GM10248 (cell line): ENCODE data around the gene NUP58.
"Not testable (repeated sequence)": the region's sequence is repeated elsewhere in the genome, so short reads cannot be mapped to it uniquely, and the experiment has no call there.

Source experiments
- CTCF ChIA-PET: fragments of 300-600 bp; sonication (Branson Sonifier 250); formaldehyde crosslinking; extraction: SDS; loops from one replicate; lab custom pipeline; 2021; ENCODE audit warnings: antibody characterized with exemption; lab: Yijun Ruan, JAX
- POLR2A ChIA-PET: fragments of 350-650 bp; sonication (Branson Sonifier 250); formaldehyde crosslinking; extraction: SDS; loops from one replicate; lab custom pipeline; 2020; ENCODE audit warnings: antibody characterized with exemption; lab: Yijun Ruan, JAX
- DNase-seq: peaks from one replicate; pipeline ENCODE4 v3.0.0; 2012; ENCODE audit errors: extremely low spot score
- TF ChIP-seq, protein P1 (sequence below): IDR thresholded peaks from 2 replicates; pipeline ENCODE4 v1.5.1; 2012; ENCODE audit warnings: mild to moderate bottlenecking, low read depth; ENCODE audit errors: extremely low read depth, missing control alignments, control extremely low read depth

Gene NUP58

DNA sequence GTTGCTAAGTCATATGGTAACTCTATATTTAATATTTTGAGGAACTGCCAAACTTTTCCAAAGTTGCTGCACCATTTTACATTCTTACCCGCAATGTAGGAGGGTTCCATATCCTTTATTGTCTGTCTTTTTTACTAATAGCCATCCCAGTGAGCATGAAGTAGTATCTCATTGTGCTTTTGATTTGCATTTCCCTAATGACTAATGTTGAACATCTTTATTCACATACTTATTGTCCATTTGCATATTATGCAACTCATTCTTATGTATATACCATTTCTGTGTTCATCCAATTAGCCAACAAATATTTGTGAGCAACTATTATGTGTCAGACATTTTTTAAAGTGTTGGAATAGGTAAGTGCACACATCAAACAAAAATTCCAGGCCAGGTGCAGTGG is 50.0 kb downstream of the NUP58 start:
- TF ChIP-seq, protein P1, sequence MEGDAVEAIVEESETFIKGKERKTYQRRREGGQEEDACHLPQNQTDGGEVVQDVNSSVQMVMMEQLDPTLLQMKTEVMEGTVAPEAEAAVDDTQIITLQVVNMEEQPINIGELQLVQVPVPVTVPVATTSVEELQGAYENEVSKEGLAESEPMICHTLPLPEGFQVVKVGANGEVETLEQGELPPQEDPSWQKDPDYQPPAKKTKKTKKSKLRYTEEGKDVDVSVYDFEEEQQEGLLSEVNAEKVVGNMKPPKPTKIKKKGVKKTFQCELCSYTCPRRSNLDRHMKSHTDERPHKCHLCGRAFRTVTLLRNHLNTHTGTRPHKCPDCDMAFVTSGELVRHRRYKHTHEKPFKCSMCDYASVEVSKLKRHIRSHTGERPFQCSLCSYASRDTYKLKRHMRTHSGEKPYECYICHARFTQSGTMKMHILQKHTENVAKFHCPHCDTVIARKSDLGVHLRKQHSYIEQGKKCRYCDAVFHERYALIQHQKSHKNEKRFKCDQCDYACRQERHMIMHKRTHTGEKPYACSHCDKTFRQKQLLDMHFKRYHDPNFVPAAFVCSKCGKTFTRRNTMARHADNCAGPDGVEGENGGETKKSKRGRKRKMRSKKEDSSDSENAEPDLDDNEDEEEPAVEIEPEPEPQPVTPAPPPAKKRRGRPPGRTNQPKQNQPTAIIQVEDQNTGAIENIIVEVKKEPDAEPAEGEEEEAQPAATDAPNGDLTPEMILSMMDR = no peak
- ChIA-PET CTCF (no interaction called here), POLR2A (no interaction called here)
- DNase-seq = no peak

DNA sequence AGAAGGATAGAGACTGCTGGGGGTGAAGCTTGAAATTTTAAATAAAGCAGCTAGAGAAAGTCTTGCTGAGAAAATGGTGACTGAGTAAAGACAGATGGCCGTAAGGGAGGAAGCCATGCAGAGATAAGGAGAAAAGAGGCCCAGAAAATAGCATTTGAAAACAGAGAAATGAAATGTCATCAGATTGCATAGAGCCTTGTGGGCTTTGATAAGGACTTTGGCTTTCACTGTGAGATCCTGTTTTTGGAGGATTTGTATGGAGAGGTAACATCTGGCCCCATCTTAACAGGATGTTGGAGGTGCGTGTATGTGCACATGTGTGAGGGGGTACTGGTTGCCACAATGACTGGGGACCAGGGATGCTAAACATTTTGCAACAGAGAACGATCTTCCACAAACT is 50.8 kb downstream of the NUP58 start:
- ChIA-PET CTCF (no interaction called here), POLR2A (no interaction called here)
- TF ChIP-seq, protein P1 = no peak
- no peak for DNase-seq

DNA sequence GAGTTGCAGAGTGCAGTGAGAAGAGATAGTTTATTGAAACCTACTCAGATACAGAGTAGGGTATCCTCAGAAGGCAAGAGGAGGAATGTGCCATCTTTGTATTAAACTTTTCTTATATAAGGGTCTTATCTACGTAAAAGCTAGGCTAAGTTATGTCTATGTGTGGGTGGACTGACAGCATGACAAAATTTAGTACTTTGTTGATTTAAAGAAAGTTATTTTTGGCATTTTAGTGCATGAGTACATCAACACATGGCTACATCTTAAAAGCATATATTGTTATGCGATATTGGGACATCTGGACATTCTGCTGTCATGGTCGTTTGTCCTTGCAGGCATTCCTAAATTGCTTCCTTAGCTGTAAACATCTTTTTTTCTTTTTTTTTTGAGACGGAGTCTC is 51.4 kb downstream of the NUP58 start:
- POLR2A ChIA-PET = no interaction called here
- CTCF ChIA-PET = interaction anchor here (0.9 kb wide), 1 partner anchor 23 kb away, joined by 3 read pairs; no protein-coding TSS in a partner anchor
- no peak for DNase-seq
- TF ChIP-seq, protein P1 = no peak

DNA sequence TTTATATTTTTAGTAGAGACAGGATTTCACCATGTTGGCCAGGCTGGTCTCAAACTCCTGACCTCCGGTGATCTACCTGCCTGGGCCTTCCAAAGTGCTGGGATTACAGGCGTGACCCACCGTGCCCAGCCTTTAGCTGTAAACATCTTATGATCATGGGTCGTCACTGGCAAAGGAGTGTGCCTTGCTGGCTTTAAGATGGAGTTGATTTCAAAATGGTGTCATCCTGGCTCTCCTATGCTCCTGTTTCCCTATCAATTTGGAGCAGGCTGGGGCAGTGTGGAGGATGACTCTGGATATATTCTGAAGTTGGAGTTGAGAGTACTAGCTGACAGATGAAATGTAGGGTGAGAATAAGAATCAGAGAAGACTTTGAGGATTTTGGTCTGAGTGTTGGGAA is 51.9 kb downstream of the NUP58 start:
- TF ChIP-seq, protein P1 = no peak
- DNase-seq = no peak
- POLR2A ChIA-PET = no interaction called here
- CTCF ChIA-PET = interaction anchor here (0.9 kb wide), 1 partner anchor 22 kb away, joined by 3 read pairs; no protein-coding TSS in a partner anchor

DNA sequence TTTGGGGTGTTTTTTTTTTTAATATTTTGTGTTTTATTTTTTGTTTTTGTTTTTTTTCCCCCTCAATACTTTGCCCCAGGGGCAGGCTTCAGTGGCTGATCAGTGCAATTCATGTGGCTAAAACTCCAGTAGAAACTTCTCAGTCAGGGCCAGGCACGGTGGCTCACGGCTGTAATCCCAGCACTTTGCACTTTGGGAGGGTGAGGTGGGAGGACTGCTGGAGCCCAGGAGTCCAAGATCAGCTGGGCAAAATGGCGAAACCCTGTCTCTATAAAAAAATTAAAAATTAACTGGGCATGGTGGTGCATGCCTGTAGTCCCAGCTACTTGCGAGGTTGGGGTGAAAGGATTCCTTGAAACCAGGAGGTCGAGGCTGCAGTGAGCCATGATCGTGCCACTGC is 53.0 kb downstream of the NUP58 start:
- CTCF ChIA-PET = no interaction called here
- no peak for DNase-seq
- TF ChIP-seq, protein P1 = no peak
- POLR2A ChIA-PET = no interaction called here

DNA sequence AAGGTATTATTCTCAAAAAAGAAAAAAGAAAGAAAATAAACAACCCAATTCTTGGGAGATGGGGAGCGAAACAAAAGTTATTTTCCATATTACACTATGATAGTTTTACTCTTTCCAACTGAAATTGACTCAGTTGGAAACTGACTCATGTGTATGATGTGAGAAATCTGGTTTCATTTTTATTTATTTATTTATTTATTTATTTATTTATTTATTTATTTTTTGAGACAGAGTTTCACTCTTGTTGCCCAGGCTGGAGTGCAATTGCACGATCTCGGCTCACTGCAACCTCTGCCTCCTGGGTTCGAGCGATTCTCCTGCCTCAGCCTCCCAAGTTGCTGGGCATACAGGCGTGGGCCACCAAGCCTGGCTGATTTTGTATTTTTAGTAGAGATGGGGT is 59.0 kb downstream of the NUP58 start:
- POLR2A ChIA-PET, DNase-seq, CTCF ChIA-PET: not testable (repeated sequence)

DNA sequence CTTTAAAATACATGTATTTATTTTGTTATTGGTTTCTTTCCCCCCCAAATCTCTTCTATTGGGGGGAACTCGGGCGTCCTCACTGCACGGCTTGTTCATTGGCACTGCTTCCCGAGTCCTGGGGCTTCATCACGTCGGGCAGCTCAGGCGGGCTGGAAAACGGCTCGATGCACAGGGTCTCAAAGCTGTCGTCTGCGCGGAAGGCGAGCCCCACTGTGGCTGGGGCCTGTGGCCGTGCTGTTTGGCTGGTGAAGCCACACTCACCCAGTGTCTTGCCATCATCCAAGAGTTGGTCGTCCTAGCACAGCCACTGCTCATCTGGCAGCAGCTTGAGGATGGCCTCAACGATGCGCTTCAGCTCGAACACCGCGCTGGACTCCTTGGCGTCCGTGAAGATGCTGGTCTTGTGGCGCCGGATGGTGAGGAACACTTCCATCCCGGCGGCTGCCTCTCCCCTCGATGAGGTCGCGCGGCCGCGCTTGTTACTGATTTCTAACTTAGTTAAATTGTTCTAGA is 64.4 kb downstream of the NUP58 start:
- CTCF ChIA-PET = interaction anchor here (1.2 to 1.5 kb wide), 2 partner anchors 9 to 10 kb away, joined by 4 to 6 read pairs; no protein-coding TSS in a partner anchor

More for the DNA sequence above, 64.4 kb downstream of the NUP58 start:
- DNase-seq = no peak
- TF ChIP-seq, protein P1 = no peak
- POLR2A ChIA-PET = no interaction called here
